Esophagus squamous epithelium (tissue), 5 donors: ENCODE results near the gene FBXL12. TPM values are rescaled to one million over a fixed set of nuclear protein-coding genes. Genes with fewer than 3 reads are reported as not detected.
A peak's percentile ranks its signal among the peaks of the same experiment; 100 is the strongest.
"Not testable (repeated sequence)": the region's sequence is repeated elsewhere in the genome, so short reads cannot be mapped to it uniquely, and the experiment has no call there.

Experiments used
- DNase-seq: peaks from one replicate; lab custom pipeline; 2025; lab: John Stamatoyannopoulos, UW
- H3K27ac ChIP-seq, 4 donors: fragments of 200-600 bp; sonication (generic); one replicate each; pipeline ENCODE4 v1.5.1; 2016 to 2019; ENCODE audit warnings: mild to moderate bottlenecking in 1 of 4
- H3K27me3 ChIP-seq, 4 donors: fragments of 200-600 bp; sonication (generic); 1 replicate in 3 of 4; 2 replicates in 1 of 4; pipeline versions ENCODE4 v1.5.1 to v1.6.0; 2017 to 2021; ENCODE audit warnings: antibody characterized with exemption in 1 of 4
- H3K36me3 ChIP-seq, 3 donors: fragments of 200-600 bp; sonication (generic); one replicate each; pipeline ENCODE4 v1.5.1; 2016 to 2019
- H3K4me1 ChIP-seq, 3 donors: fragments of 200-600 bp; sonication (generic); one replicate each; pipeline ENCODE4 v1.5.1; 2017 to 2019
- H3K4me3 ChIP-seq, 4 donors: fragments of 200-600 bp; sonication (generic); 1 replicate in 3 of 4; 2 replicates in 1 of 4; pipeline ENCODE4 v1.5.1; 2016 to 2019; ENCODE audit warnings: mild to moderate bottlenecking in 2 of 4, moderate library complexity in 1 of 4
- H3K9me3 ChIP-seq, 3 donors: fragments of 200-600 bp; sonication (generic); one replicate each; pipeline ENCODE4 v1.5.1; 2016 to 2019
- CTCF ChIP-seq, 6 experiments: fragments of 450-650 bp in 4 of 6; fragments of 200-600 bp in 2 of 6; sonication (generic) in 2 of 6; IDR thresholded peaks; one replicate each; pipeline ENCODE4 v1.5.1; 2016 to 2019; ENCODE audit warnings: antibody characterized with exemption in 6 of 6, mild to moderate bottlenecking in 4 of 6, moderate library complexity in 4 of 6
- POLR2A ChIP-seq, 4 donors: fragments of 450-650 bp; IDR thresholded peaks; one replicate each; pipeline ENCODE4 v1.6.1; 2017; ENCODE audit warnings: antibody characterized with exemption in 4 of 4, mild to moderate bottlenecking in 4 of 4, moderate library complexity in 3 of 4
- WGBS, 2 donors: methylation state at CpG; one replicate each; pipeline ENCODE4 v1.1.5; 2018; 5-methylcytosine and 5-hydroxymethylcytosine counted together
- intact Hi-C: fragments of 100-400 bp; cut with DNase I; formaldehyde crosslinking; loops from one replicate; pipeline ENCODE4 v1.15.0; 2022
- total RNA-seq, 4 donors: library from RNA; depleted of rRNA; stranded (reverse); fragments of >200 nt; gene quantifications; one replicate each; pipeline ENCODE4 v1.1.0, GENCODE V29; 2016
- donor health status: DM: yes; HTN: yes; CAD: no.

The FBXL12 gene
- total RNA-seq, 4 donors from 2014 or later = 6.9 to 20.0 (median 13.7) TPM

DNA sequence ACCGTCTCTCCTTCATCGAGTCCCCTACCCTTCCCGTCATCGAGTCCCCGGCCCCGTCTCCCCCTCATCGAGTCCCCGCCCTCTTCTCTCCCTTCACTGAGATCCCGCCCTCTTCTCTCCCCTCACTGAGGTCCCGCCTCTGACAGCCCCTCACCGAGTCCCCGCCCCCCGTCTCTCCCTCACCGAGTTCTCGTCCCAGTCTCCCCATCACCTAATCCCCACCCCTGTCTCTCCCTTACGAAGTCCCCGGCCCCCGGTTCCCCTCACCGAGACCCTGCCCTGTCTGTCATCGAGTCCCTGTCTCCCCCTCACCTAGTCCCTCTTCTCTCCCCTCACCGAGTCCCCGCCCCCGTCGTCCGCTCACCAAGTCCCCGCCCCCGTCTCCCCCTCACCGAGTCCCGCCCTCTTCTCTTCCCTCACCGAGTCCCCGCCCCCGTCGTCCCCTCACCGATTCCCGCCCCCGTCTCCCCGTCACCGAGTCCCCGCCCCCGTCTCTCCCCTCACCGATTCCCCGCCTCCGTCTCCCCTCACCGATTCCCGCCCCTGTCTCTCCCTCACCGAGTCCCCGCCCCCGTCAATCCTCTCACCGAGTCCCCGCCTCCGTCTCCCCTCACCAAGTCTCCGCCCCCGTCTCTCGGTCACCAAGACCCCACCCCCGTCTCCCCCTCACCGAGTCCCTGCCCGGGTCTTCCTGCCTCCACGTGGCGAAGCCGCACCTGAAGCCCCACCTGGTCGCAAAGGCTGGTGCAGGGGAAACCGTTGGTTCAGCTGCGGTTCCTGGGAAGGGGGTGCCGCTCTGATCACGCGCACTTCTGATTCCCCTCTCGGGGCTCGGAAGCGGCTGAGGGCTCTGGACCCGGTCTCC lies 26.4 kb downstream of the FBXL12 start:
- peak; percentile 96 for DNase-seq
- H3K4me1 ChIP-seq = peaks cover 3 to 41% (median 7%) of the 10 kb centered on the region in 3 donors
- no peaks in the 10 kb centered on the region for H3K27me3 ChIP-seq
- peak overlapping the region; percentile 93 to 98 (median 97) for H3K27ac ChIP-seq
- no peaks in the 10 kb centered on the region for H3K36me3 ChIP-seq
- intact Hi-C loops = no loop called here
- peak in 1 of 6 experiments; percentile 3 for TF ChIP-seq CTCF (IDR thresholded peaks at IDR 0.05)
- peak in 1 of 4 donors; percentile 30 for TF ChIP-seq POLR2A (IDR thresholded peaks at IDR 0.05)
- H3K4me3 ChIP-seq = peak overlapping the region; percentile 55 to 74 (median 69)
- WGBS, 2 donors = 1 to 2% methylated on average over 18 to 26 of the region's 70 CpGs
- H3K9me3 ChIP-seq = no peaks in the 10 kb centered on the region

DNA sequence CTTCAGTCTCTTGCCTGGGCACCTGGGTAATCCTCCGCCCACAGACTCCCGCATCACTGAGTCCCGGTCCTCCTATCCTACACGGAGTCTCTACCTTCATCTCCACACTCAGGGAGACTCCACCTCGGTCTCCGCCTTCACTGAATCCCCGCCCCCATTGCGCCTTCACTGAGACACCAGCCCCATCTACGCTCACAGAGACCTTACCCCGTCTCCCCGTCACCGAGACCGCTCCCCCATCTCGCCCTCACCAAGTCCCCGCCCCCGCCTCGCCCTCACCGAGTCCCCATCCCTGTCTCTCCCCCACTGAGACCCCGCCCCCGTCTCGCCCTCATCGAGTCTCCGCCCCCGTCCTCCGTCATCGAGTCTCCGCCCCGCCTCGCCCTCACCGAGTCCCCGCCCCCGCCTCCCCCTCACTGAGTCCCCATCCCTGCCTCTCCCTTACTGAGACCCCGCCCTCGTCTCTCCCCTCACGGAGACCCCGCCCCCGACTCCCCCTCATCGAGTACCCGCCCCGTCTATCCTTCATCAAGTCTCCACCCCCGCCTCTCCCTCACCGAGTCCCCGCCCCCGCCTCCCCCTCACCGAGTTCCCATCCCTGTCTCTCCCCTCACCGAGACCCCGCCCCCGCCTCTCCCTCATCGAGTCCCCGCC lies 27.2 kb downstream of the FBXL12 start:
- 1 to 3% methylated on average over 20 of the region's 50 CpGs for WGBS, 2 donors
- Histone ChIP-seq H3K9me3 (no peaks in the 10 kb centered on the region), H3K4me1 (peaks cover 3 to 36% (median 7%) of the 10 kb centered on the region in 3 donors), H3K36me3 (no peaks in the 10 kb centered on the region), H3K27me3 (no peaks in the 10 kb centered on the region), H3K27ac (peak overlapping the region; percentile 93 to 98 (median 97)), H3K4me3 (peak overlapping the region; percentile 55 to 74 (median 69))
- intact Hi-C loops = no loop called here
- peak; percentile 96 for DNase-seq
- TF ChIP-seq CTCF (IDR thresholded peaks at IDR 0.05) (no peak), POLR2A (IDR thresholded peaks at IDR 0.05) (peak in 3 of 4 donors; percentile 20 to 65 (median 63))

DNA sequence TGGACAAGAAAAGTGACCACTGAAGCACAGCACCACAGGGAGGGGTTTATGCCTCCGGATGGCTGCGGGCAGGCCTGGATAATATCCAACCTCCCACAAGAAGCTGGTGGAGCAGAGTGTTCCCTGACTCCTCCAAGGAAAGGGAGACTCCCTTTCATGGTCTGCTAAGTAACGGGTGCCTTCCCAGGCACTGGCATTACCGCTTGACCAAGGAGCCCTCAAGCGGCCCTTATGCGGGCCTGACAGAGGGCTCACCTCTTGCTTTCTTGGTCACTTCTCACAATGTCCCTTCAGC lies 27.9 kb downstream of the FBXL12 start:
- DNase-seq, H3K9me3 ChIP-seq, H3K27me3 ChIP-seq, intact Hi-C loops, H3K36me3 ChIP-seq: not testable (repeated sequence)
- peaks cover 3 to 36% (median 9%) of the 10 kb centered on the region in 3 donors for H3K4me1 ChIP-seq
- 62 to 69% methylated on average over 6 of the region's 6 CpGs for WGBS, 2 donors
- H3K27ac ChIP-seq = peak overlapping the region; percentile 93 to 98 (median 97)
- H3K4me3 ChIP-seq = peak overlapping the region in 3 of 4 donors; percentile 66 to 74 (median 72)

DNA sequence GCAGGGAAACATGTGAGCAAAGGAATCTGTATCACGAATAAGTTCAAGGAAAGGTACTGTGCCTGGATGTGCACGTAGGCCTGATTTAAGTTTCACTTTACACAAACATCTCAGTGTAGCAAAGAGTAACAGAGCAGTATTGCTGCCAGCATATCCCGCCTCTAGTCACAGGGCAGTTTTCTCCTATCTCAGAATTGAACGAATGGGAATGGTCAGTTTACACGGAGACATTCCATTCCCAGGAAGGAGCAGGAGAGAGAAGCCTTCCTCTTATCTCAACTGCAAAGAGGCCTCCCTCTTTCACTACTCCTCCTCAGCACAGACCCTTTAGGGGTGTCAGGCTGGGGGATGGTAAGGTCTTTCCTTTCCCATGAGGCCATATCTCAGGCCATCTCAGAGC lies 29.3 kb downstream of the FBXL12 start:
- intact Hi-C loops = loop anchor here (10.0 kb wide), 1 partner anchor 475 kb away; no protein-coding TSS in a partner anchor
- 48 to 55% methylated on average over 5 of the region's 5 CpGs for WGBS, 2 donors
- not testable (repeated sequence) for DNase-seq

DNA sequence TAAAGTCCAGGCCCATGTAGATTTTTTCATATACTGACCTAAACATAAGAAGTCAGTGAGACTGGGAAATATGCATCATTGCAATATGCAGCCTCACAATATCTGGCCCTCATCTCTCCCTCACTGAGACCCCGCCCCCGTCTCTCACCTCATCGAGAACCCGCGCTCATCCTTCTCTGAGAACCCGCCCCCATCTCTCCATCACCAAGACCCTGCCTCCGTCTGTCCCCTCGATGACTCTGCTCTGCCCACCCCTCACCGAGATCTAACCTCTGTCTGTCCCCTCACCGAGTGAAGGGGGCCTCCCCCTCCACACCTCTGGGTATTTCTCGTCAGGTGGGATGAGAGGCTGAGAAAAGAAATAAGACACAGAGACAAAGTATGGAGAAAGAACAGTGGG lies 29.8 kb downstream of the FBXL12 start:
- H3K4me3 ChIP-seq = no peak overlapping the region
- H3K27me3 ChIP-seq = no peaks in the 10 kb centered on the region
- no peaks in the 10 kb centered on the region for H3K9me3 ChIP-seq
- intact Hi-C loops = loop anchor here (10.0 kb wide), 1 partner anchor 474 kb away; no protein-coding TSS in a partner anchor
- TF ChIP-seq CTCF (IDR thresholded peaks at IDR 0.05) (no peak), POLR2A (IDR thresholded peaks at IDR 0.05) (no peak)
- H3K4me1 ChIP-seq = peaks cover 6 to 46% (median 17%) of the 10 kb centered on the region in 3 donors
- peak overlapping the region in 3 of 4 donors; percentile 4 to 97 (median 97) for H3K27ac ChIP-seq
- no peaks in the 10 kb centered on the region for H3K36me3 ChIP-seq
- 76 to 79% methylated on average over 10 to 11 of the region's 11 CpGs for WGBS, 2 donors
- DNase-seq = no peak

More for the DNA sequence above, 29.3 kb downstream of the FBXL12 start:
- not testable (repeated sequence) for H3K27me3 ChIP-seq, H3K4me3 ChIP-seq, H3K9me3 ChIP-seq, H3K36me3 ChIP-seq
- peak overlapping the region; percentile 1 to 97 (median 50) for H3K27ac ChIP-seq
- H3K4me1 ChIP-seq = peaks cover 4 to 41% (median 11%) of the 10 kb centered on the region in 3 donors

- intact Hi-C loops = loop anchor here (10.0 kb wide), 1 partner anchor 474 kb away; no protein-coding TSS in a partner anchor
- peaks cover 6 to 50% (median 20%) of the 10 kb centered on the region in 3 donors for H3K4me1 ChIP-seq
- 87 to 96% methylated on average over 13 of the region's 13 CpGs for WGBS, 2 donors
- H3K36me3 ChIP-seq, H3K27me3 ChIP-seq, H3K4me3 ChIP-seq, H3K27ac ChIP-seq, DNase-seq, H3K9me3 ChIP-seq: not testable (repeated sequence)
Observed at GRCh38 chr19:9788604-9789003, 30.3 kb downstream of the FBXL12 start.
